ENCODE results near the gene ENTPD6.

The ENTPD6 gene

DNA sequence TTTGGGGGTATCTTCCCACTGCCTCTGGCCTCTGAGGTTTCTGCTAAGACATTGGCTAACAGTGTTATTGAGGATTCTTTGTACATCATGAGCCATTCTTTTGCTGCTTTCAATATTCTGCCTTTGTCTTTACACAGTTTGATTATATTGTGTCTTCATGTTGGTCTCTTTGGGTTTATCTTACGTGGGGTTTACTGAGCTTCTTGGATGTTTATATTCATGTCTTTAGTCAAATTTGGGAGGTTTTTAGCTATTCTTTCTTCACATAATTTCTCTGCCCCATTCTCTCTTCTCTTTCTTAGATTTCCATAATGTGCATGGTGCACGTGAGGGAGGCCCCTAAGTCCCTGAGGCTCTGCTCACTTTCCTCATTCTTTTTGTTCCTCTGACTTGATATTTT is 7.6 kb downstream of the ENTPD6 start:
- H3K9ac ChIP-seq (ENCODE audit: low read depth, low read length): no peak overlapping the region
- H3K4me1 ChIP-seq (ENCODE audit: control insufficient read depth, insufficient read depth, low read length): peaks cover 22% of the 10 kb centered on the region

DNA sequence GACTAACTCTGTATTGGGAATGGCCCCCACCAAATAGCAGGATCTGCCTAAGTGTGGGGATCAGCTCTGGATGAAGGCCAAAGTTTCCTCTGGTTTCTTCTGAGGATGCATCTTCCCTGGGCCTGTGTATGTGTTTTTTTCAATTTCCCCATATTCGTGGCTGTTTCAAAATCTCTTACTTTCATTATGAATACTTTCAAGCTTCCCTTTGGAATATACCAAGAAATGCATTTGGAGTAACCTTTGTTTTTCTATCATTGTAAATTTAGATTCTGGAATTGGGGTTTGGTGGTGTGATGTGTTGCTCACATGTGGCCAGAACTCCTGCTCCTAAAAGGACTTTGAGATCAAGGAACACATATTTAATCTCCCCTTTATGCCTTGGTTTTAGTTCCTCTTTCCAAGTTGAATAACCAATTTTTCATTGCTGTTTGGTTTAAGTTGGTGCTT is 8.4 kb downstream of the ENTPD6 start:
- H3K27ac ChIP-seq (ENCODE audit: low read depth, low read length): no peak overlapping the region
- H3K27me3 ChIP-seq (ENCODE audit: control insufficient read depth, insufficient read depth, low read length): no peaks in the 10 kb centered on the region
- H3K36me3 ChIP-seq (ENCODE audit: control insufficient read depth, insufficient read depth, low read length): no peaks in the 10 kb centered on the region
- H3K9me3 ChIP-seq (ENCODE audit: control insufficient read depth, insufficient read depth, low read length): no peaks in the 10 kb centered on the region
- H3K9ac ChIP-seq (ENCODE audit: low read depth, low read length): no peak overlapping the region
- peaks cover 20% of the 10 kb centered on the region for H3K4me1 ChIP-seq (ENCODE audit: control insufficient read depth, insufficient read depth, low read length)
- H3K4me3 ChIP-seq (ENCODE audit: low read depth, low read length): no peak overlapping the region

More for the DNA sequence above, 7.6 kb downstream of the ENTPD6 start:
- Histone ChIP-seq H3K4me3 (ENCODE audit: low read depth, low read length) (no peak overlapping the region), H3K36me3 (ENCODE audit: control insufficient read depth, insufficient read depth, low read length) (no peaks in the 10 kb centered on the region), H3K27ac (ENCODE audit: low read depth, low read length) (no peak overlapping the region), H3K9me3 (ENCODE audit: control insufficient read depth, insufficient read depth, low read length) (no peaks in the 10 kb centered on the region), H3K27me3 (ENCODE audit: control insufficient read depth, insufficient read depth, low read length) (no peaks in the 10 kb centered on the region)

DNA sequence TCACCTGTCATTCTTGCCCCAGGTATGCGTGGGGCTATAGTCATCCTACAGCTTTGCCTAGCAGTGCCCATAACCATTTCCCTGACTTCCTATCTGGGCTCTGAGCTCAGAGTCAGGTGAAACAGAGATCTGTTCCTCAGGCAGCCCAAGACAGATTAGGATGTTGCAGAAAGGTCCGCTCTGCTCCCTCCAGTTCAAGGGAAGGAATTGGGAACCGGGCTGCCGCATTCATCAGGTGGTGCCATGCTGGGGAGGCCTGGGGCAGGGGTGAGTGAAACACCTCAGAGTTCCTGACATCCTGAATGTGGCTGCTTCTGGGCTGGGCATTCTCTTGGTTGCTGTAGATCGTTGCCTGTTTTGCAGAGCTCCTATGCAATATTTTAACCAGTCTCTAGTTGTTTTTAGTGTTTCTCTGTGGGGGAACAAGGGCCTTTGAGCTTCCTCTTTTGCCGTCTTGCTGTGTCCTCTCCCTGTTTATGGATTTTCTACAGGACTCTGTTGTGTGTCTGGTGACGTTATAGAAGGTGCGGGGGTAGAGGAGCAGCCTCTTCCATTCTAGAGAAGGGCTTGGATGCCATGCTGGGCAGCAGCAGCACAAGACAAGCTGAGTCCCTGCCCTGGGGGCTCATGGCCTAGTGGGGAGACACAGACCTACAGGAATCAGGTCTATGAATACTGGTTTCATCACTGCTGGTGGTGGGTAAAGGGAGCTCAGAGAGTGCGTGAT is 9.2 kb downstream of the ENTPD6 start:
- Histone ChIP-seq H3K9ac (ENCODE audit: low read depth, low read length) (no peak overlapping the region), H3K9me3 (ENCODE audit: control insufficient read depth, insufficient read depth, low read length) (no peaks in the 10 kb centered on the region), H3K27me3 (ENCODE audit: control insufficient read depth, insufficient read depth, low read length) (no peaks in the 10 kb centered on the region), H3K4me1 (ENCODE audit: control insufficient read depth, insufficient read depth, low read length) (peaks cover 15% of the 10 kb centered on the region; the same call in 1 of the 2 replicates), H3K27ac (ENCODE audit: low read depth, low read length) (no peak overlapping the region), H3K4me3 (ENCODE audit: low read depth, low read length) (no peak overlapping the region), H3K36me3 (ENCODE audit: control insufficient read depth, insufficient read depth, low read length) (no peaks in the 10 kb centered on the region)

DNA sequence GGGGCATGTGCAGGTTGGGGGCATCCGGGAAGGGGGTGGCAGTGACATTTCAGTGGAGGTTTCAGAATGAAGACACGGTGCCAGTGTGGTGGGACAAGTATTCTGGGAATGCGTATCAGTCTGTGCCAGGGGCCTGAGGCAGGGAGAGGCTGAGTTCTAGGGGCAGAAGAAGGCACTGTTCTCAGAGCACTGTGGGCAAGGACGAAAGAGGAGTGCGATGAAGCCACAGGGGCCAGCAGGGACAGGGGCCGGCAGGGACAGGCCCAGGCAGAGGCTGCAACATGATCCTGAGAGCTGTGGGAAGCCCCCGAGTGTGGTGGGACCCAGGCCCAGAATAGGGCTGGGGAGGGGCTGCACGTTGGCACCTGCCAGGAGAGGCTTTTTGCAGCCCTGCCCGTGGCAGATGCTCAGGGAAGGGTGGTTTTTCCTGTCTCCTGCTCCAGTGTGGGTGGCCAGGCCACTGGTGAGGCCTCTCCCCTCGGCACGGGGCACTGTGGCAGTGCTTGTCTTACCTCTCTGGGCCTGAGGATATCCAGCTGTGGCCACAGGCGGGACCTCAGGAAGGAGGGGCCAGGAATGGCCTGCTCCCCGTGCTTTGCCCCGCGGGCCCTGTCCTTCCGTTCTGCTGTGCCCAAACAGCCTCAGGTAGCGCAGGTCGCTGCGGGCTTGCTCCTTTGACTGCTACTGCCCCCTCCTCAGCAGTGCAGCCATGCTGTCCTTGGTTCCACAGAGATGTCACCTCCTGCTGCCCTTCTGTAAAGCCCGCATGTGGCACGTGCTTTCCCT is 10.0 kb downstream of the ENTPD6 start:
- H3K9me3 ChIP-seq (ENCODE audit: control insufficient read depth, insufficient read depth, low read length): no peaks in the 10 kb centered on the region
- H3K27ac ChIP-seq (ENCODE audit: low read depth, low read length): no peak overlapping the region
- H3K4me3 ChIP-seq (ENCODE audit: low read depth, low read length): no peak overlapping the region
- peaks cover 15% of the 10 kb centered on the region; the same call in 1 of the 2 replicates for H3K4me1 ChIP-seq (ENCODE audit: control insufficient read depth, insufficient read depth, low read length)
- H3K9ac ChIP-seq (ENCODE audit: low read depth, low read length): no peak overlapping the region
- H3K36me3 ChIP-seq (ENCODE audit: control insufficient read depth, insufficient read depth, low read length): no peaks in the 10 kb centered on the region
- no peaks in the 10 kb centered on the region for H3K27me3 ChIP-seq (ENCODE audit: control insufficient read depth, insufficient read depth, low read length)

DNA sequence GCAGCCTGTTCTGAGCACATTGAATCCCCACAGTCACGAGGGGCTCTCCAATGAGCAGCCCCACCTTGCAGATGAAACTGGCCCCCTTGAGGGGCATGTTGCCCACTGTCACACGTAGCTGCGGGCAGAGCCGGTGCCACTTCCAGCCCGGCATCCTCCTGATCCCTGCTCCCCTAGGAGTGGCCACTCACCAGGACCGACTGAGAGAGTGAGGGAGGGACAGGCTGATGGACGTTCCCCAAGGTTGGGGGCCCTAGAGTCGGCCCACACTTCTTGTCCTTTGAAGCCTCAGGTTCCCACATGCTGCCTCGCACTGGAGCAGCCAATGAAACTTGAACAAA is 10.5 kb downstream of the ENTPD6 start:
- no peak overlapping the region for H3K9ac ChIP-seq (ENCODE audit: low read depth, low read length)
- no peaks in the 10 kb centered on the region for H3K9me3 ChIP-seq (ENCODE audit: control insufficient read depth, insufficient read depth, low read length)
- H3K27ac ChIP-seq (ENCODE audit: low read depth, low read length): no peak overlapping the region
- H3K27me3 ChIP-seq (ENCODE audit: control insufficient read depth, insufficient read depth, low read length): no peaks in the 10 kb centered on the region
- no peak overlapping the region for H3K4me3 ChIP-seq (ENCODE audit: low read depth, low read length)
- peaks cover 3% of the 10 kb centered on the region for H3K36me3 ChIP-seq (ENCODE audit: control insufficient read depth, insufficient read depth, low read length)
- peaks cover 15% of the 10 kb centered on the region; the same call in 1 of the 2 replicates for H3K4me1 ChIP-seq (ENCODE audit: control insufficient read depth, insufficient read depth, low read length)

DNA sequence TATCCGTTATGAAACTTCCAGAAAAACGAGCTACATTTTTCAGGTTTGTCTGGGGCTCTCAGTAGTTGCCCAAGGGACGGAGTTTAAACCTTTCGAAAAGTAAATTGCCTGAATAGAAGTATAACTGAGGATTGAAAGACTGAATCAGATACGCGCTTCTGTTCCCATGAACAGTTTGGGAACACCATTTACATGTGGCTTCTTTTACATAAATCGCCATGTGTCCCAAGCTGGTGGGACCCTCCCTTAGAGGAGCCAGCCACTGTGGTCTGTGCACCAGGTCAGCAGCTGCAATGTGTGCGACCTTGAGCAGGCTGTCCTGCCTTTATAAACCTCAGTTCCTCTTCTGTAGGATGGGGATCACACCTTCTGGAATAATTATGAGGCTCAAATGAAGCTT is 11.0 kb downstream of the ENTPD6 start:
- no peak overlapping the region for H3K27ac ChIP-seq (ENCODE audit: low read depth, low read length)
- H3K36me3 ChIP-seq (ENCODE audit: control insufficient read depth, insufficient read depth, low read length): peaks cover 8% of the 10 kb centered on the region
- H3K9me3 ChIP-seq (ENCODE audit: control insufficient read depth, insufficient read depth, low read length): no peaks in the 10 kb centered on the region
- H3K9ac ChIP-seq (ENCODE audit: low read depth, low read length): no peak overlapping the region
- H3K4me1 ChIP-seq (ENCODE audit: control insufficient read depth, insufficient read depth, low read length): peaks cover 15% of the 10 kb centered on the region; the same call in 1 of the 2 replicates
- H3K4me3 ChIP-seq (ENCODE audit: low read depth, low read length): no peak overlapping the region
- no peaks in the 10 kb centered on the region for H3K27me3 ChIP-seq (ENCODE audit: control insufficient read depth, insufficient read depth, low read length)

DNA sequence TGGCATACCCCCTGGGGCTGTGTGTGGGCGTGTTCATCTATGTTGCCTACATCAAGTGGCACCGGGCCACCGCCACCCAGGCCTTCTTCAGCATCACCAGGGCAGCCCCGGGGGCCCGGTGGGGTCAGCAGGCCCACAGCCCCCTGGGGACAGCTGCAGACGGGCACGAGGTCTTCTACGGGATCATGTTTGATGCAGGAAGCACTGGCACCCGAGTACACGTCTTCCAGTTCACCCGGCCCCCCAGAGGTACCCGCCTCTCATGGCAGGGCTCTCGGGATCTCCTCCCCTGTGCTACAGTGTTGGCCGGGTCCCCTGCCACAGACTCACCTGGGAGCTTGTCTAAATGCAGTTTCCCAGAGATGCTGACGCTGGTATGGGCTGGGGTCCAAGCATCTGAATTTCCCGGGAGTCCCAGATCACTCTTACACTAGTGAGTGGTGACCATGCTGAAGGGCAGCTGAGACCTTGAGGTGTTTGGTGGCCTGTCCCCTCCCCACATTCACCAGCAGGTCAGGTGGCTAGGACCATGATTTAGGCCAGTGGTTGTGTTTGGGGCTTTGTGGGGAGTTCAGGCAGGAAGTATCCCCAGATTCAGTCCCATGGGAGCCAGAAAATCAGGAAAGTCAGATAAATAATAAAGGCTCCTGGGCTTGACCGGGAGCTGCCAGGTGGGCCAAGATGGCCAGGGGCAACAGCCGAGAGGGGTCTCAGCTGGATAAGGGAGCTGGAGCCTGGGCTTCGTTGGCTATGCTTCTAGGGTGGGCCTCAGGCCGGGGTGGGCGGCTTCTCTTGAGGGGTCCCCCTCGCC is 11.8 kb downstream of the ENTPD6 start:
- peaks cover 15% of the 10 kb centered on the region; the same call in 1 of the 2 replicates for H3K4me1 ChIP-seq (ENCODE audit: control insufficient read depth, insufficient read depth, low read length)
- H3K9ac ChIP-seq (ENCODE audit: low read depth, low read length): no peak overlapping the region
- H3K36me3 ChIP-seq (ENCODE audit: control insufficient read depth, insufficient read depth, low read length): peaks cover 15% of the 10 kb centered on the region
- no peaks in the 10 kb centered on the region for H3K9me3 ChIP-seq (ENCODE audit: control insufficient read depth, insufficient read depth, low read length)
- H3K27ac ChIP-seq (ENCODE audit: low read depth, low read length): no peak overlapping the region
- H3K4me3 ChIP-seq (ENCODE audit: low read depth, low read length): no peak overlapping the region
- H3K27me3 ChIP-seq (ENCODE audit: control insufficient read depth, insufficient read depth, low read length): no peaks in the 10 kb centered on the region

DNA sequence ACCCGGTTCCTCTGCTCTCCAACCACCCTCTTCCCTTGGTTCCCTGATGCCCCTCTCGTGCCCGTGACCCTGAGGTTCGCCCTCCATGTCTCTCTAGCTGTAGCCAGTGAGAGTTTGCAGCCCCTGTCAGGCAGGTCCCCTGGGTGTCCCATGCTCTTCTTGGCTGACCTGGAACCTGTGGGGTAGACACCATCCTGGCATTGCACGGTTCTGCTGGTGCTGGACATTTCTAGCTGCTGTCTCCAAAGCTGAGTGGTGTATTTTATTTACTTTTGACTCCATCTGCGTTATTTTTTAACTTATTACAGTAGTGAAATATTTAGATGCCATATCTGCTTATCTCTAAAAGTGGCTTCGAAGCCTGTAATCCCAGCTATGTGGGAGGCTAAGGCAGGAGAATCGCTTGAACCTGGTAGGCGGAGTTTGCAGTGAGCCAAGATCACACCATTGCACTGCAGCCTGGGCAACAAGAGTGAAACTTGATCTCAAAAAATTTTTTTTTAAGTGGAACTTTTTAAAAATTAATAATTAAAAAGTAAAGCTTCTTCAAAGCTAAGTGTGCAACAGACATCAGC is 12.5 kb downstream of the ENTPD6 start:
- Histone ChIP-seq H3K27ac (ENCODE audit: low read depth, low read length) (no peak overlapping the region), H3K36me3 (ENCODE audit: control insufficient read depth, insufficient read depth, low read length) (peaks cover 18% of the 10 kb centered on the region), H3K9me3 (ENCODE audit: control insufficient read depth, insufficient read depth, low read length) (no peaks in the 10 kb centered on the region), H3K4me1 (ENCODE audit: control insufficient read depth, insufficient read depth, low read length) (peaks cover 15% of the 10 kb centered on the region; the same call in 1 of the 2 replicates), H3K4me3 (ENCODE audit: low read depth, low read length) (no peak overlapping the region), H3K9ac (ENCODE audit: low read depth, low read length) (no peak overlapping the region), H3K27me3 (ENCODE audit: control insufficient read depth, insufficient read depth, low read length) (no peaks in the 10 kb centered on the region)

DNA sequence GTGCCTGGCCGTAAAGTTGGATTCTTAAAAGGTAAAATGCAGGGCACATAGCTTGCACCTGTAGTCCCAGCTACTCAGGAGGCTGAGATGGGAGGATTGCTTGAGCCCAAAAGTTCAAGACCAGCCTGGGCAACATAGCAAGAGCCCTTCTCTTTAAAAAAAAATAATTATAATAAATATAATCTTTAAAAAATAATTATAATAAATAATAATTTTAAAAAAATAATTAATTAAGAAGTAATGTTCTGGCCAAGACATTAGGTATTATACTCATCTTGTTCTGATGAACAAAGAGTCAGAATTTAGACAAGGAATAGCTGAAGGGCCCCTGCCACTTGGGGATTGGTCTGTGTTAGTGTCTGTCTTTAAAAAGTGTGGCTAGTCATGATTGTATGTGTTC is 13.9 kb downstream of the ENTPD6 start:
- Histone ChIP-seq H3K4me1 (ENCODE audit: control insufficient read depth, insufficient read depth, low read length) (peaks cover 15% of the 10 kb centered on the region; the same call in 1 of the 2 replicates), H3K27ac (ENCODE audit: low read depth, low read length) (no peak overlapping the region), H3K36me3 (ENCODE audit: control insufficient read depth, insufficient read depth, low read length) (peaks cover 30% of the 10 kb centered on the region), H3K9ac (ENCODE audit: low read depth, low read length) (no peak overlapping the region), H3K9me3 (ENCODE audit: control insufficient read depth, insufficient read depth, low read length) (no peaks in the 10 kb centered on the region), H3K4me3 (ENCODE audit: low read depth, low read length) (no peak overlapping the region), H3K27me3 (ENCODE audit: control insufficient read depth, insufficient read depth, low read length) (no peaks in the 10 kb centered on the region)

DNA sequence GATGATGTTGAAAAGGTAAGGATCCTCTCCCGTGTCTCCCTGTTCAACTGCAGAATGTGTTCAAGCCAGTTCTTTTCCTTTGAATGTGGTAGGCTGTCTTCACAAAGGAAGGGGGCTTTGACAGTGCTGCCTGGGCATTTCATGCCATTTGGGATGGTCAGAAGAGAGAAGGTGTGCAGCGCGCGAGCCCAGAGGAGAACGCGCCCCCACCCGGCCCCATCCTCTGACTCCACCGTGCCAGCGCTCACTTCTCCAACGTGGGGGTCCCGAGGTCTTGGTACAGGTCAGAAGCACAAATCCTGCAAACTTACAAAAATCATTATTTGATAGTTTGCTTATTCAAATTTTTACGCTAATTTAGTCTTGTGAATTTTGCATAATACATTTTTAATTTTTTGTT is 14.4 kb downstream of the ENTPD6 start:
- no peak overlapping the region for H3K9ac ChIP-seq (ENCODE audit: low read depth, low read length)
- H3K9me3 ChIP-seq (ENCODE audit: control insufficient read depth, insufficient read depth, low read length): no peaks in the 10 kb centered on the region
- no peaks in the 10 kb centered on the region for H3K27me3 ChIP-seq (ENCODE audit: control insufficient read depth, insufficient read depth, low read length)
- H3K27ac ChIP-seq (ENCODE audit: low read depth, low read length): no peak overlapping the region
- no peak overlapping the region for H3K4me3 ChIP-seq (ENCODE audit: low read depth, low read length)
- peaks cover 10% of the 10 kb centered on the region; the same call in 1 of the 2 replicates for H3K4me1 ChIP-seq (ENCODE audit: control insufficient read depth, insufficient read depth, low read length)
- H3K36me3 ChIP-seq (ENCODE audit: control insufficient read depth, insufficient read depth, low read length): peaks cover 35% of the 10 kb centered on the region
